A549 treated with Hydrocortisone at 1 μM for 4 hours (cell line): ENCODE data around the gene IGLON5. TPM values are rescaled to one million over a fixed set of nuclear protein-coding genes. Genes with fewer than 3 reads are reported as not detected.

Experiments used
- total RNA-seq: library from RNA; stranded (reverse); fragments of 200-300 nt; extraction: Qiagen RNA extraction; gene quantifications from 5 replicates; pipeline ENCODE4 v1.2.3, GENCODE V29; 2022

IGLON5 gene
- 0.03 to 0.14 TPM (median 0.06 TPM) in 3 of 5 replicates, not detected in the others for total RNA-seq

GRCh38 chr19:51311351-51312257 is at the start of gene IGLON5:
IGLON5 (plus strand) TSS chr19:51311644; CDS start chr19:51311848, 204 bp downstream.

GRCh38 chr19:51341976-51342580 is 30.6 kb downstream of the IGLON5 start, which contains the start of gene VSIG10L:
VSIG10L (minus strand) TSS chr19:51342139; CDS start chr19:51342124, 15 bp downstream.

GRCh38 chr19:51365965-51366388 is 54.5 kb downstream of the IGLON5 start, which contains the start of gene ETFB:
ETFB (minus strand) TSS chr19:51366388; CDS start chr19:51366326, 62 bp downstream.

GRCh38 chr19:51368366-51369282 is 57.2 kb downstream of the IGLON5 start, which contains the start of gene CLDND2:
CLDND2 (minus strand) TSS chr19:51369003; CDS start chr19:51368577, 426 bp downstream.

GRCh38 chr19:51372649-51373504 is 61.4 kb downstream of the IGLON5 start, which contains the start of gene NKG7:
NKG7 (minus strand) TSS chr19:51372654; CDS start chr19:51372535, 119 bp downstream.

Other genes starting within 250 kb of the IGLON5 start
- gene KLK13, start 246.6 kb upstream of the IGLON5 start, total RNA-seq = 0.13 to 0.23 TPM (median 0.15 TPM) in 3 of 5 replicates, not detected in the others
- gene KLK14, start 228.8 kb upstream of the IGLON5 start, total RNA-seq = 0.26 to 0.44 TPM (median 0.36 TPM) in 5 replicates
- 5.1 to 14.7 TPM (median 13.8 TPM) in 5 replicates for gene CTU1, start 203.2 kb upstream of the IGLON5 start, total RNA-seq
- gene SIGLEC9, start 186.7 kb upstream of the IGLON5 start, total RNA-seq = 0.17 TPM in 1 of 5 replicates, not detected in the others
- not detected in 5 replicates for gene SIGLEC7, start 169.3 kb upstream of the IGLON5 start, total RNA-seq
- gene CD33, start 86.6 kb upstream of the IGLON5 start, total RNA-seq = 0.14 to 0.22 TPM in 2 of 5 replicates, not detected in the others
- gene SIGLECL1, start 60.6 kb upstream of the IGLON5 start, total RNA-seq = not detected in 5 replicates
- 11.6 to 16.8 TPM (median 14.1 TPM) in 5 replicates for gene VSIG10L, start 30.5 kb downstream of the IGLON5 start, total RNA-seq
- gene ETFB, start 54.7 kb downstream of the IGLON5 start, total RNA-seq = 230 to 256 TPM (median 244 TPM) in 5 replicates
- gene CLDND2, start 57.4 kb downstream of the IGLON5 start, total RNA-seq = 3.7 to 13.8 TPM (median 12.5 TPM) in 5 replicates
- gene NKG7, start 61.0 kb downstream of the IGLON5 start, total RNA-seq = not detected in 5 replicates
- not detected in 5 replicates for gene LIM2, start 76.3 kb downstream of the IGLON5 start, total RNA-seq
- not detected in 5 replicates for gene C19orf84, start 78.9 kb downstream of the IGLON5 start, total RNA-seq
- gene SIGLEC10, start 106.0 kb downstream of the IGLON5 start, total RNA-seq = 0.03 to 0.08 TPM (median 0.07 TPM) in 3 of 5 replicates, not detected in the others
- not detected in 5 replicates for gene SIGLEC8, start 146.8 kb downstream of the IGLON5 start, total RNA-seq
- not detected in 5 replicates for gene CEACAM18, start 166.9 kb downstream of the IGLON5 start, total RNA-seq
- gene SIGLEC12, start 190.2 kb downstream of the IGLON5 start, total RNA-seq = not detected in 5 replicates
- gene SIGLEC6, start 220.0 kb downstream of the IGLON5 start, total RNA-seq = not detected in 5 replicates